ENCODE results near the gene RPTOR.

RPTOR gene

GRCh38 chr17:80918731-80919130 lies 374.1 kb downstream of the RPTOR start:
- in situ Hi-C loops (cut with HindIII; ENCODE audit: low sequenced_read_pairs), result no loop called here

GRCh38 chr17:80919331-80920311 lies 375.0 kb downstream of the RPTOR start:
- in situ Hi-C loops (cut with HindIII; ENCODE audit: low sequenced_read_pairs), result no loop called here
- DNase-seq (ENCODE audit: low read depth), result no peak
- no peak for TF ChIP-seq CTCF (IDR thresholded peaks at IDR 0.05; ENCODE audit: low read depth, low read length, missing control alignments)
- H3K4me3 ChIP-seq (ENCODE audit: low read depth, low read length), result no peak overlapping the region

More at GRCh38 chr17:80918731-80919130, 374.1 kb downstream of the RPTOR start:
- no peak overlapping the region for H3K4me3 ChIP-seq (ENCODE audit: low read depth, low read length)
- no peak for DNase-seq (ENCODE audit: low read depth)
- no peak for TF ChIP-seq CTCF (IDR thresholded peaks at IDR 0.05; ENCODE audit: low read depth, low read length, missing control alignments)

GRCh38 chr17:80920441-80920840 lies 375.8 kb downstream of the RPTOR start:
- TF ChIP-seq CTCF (IDR thresholded peaks at IDR 0.05; ENCODE audit: low read depth, low read length, missing control alignments), result no peak
- in situ Hi-C loops (cut with HindIII; ENCODE audit: low sequenced_read_pairs), result no loop called here
- H3K4me3 ChIP-seq (ENCODE audit: low read depth, low read length), result no peak overlapping the region
- no peak for DNase-seq (ENCODE audit: low read depth)

GRCh38 chr17:80921159-80921558 lies 376.5 kb downstream of the RPTOR start:
- in situ Hi-C loops (cut with HindIII; ENCODE audit: low sequenced_read_pairs), result no loop called here
- TF ChIP-seq CTCF (IDR thresholded peaks at IDR 0.05; ENCODE audit: low read depth, low read length, missing control alignments), result no peak
- no peak for DNase-seq (ENCODE audit: low read depth)
- H3K4me3 ChIP-seq (ENCODE audit: low read depth, low read length), result no peak overlapping the region

- DNase-seq (ENCODE audit: low read depth), result no peak
- no peak for TF ChIP-seq CTCF (IDR thresholded peaks at IDR 0.05; ENCODE audit: low read depth, low read length, missing control alignments)
- in situ Hi-C loops (cut with HindIII; ENCODE audit: low sequenced_read_pairs), result no loop called here
- no peak overlapping the region for H3K4me3 ChIP-seq (ENCODE audit: low read depth, low read length)
These were observed 377.3 kb downstream of the RPTOR start for GRCh38 chr17:80921741-80922579.

- TF ChIP-seq CTCF (IDR thresholded peaks at IDR 0.05; ENCODE audit: low read depth, low read length, missing control alignments), result no peak
- in situ Hi-C loops (cut with HindIII; ENCODE audit: low sequenced_read_pairs), result no loop called here
- DNase-seq (ENCODE audit: low read depth), result no peak
These were observed 378.0 kb downstream of the RPTOR start for GRCh38 chr17:80922580-80923160.

More at GRCh38 chr17:80922580-80923160, 378.0 kb downstream of the RPTOR start:
- no peak overlapping the region for H3K4me3 ChIP-seq (ENCODE audit: low read depth, low read length)
